GM18868 (cell line): Measurements from ENCODE around the gene RERG.
"Not testable (repeated sequence)": the region's sequence is repeated elsewhere in the genome, so short reads cannot be mapped to it uniquely, and the experiment has no call there.

ENCODE experiments used
- ATAC-seq: cut with Tn5 transposase; IDR thresholded peaks from one replicate; pipeline ENCODE4 v1.9.1; 2021; ENCODE audit warnings: mild to moderate bottlenecking, moderate library complexity; ENCODE audit not compliant: unreplicated experiment

RERG gene

DNA sequence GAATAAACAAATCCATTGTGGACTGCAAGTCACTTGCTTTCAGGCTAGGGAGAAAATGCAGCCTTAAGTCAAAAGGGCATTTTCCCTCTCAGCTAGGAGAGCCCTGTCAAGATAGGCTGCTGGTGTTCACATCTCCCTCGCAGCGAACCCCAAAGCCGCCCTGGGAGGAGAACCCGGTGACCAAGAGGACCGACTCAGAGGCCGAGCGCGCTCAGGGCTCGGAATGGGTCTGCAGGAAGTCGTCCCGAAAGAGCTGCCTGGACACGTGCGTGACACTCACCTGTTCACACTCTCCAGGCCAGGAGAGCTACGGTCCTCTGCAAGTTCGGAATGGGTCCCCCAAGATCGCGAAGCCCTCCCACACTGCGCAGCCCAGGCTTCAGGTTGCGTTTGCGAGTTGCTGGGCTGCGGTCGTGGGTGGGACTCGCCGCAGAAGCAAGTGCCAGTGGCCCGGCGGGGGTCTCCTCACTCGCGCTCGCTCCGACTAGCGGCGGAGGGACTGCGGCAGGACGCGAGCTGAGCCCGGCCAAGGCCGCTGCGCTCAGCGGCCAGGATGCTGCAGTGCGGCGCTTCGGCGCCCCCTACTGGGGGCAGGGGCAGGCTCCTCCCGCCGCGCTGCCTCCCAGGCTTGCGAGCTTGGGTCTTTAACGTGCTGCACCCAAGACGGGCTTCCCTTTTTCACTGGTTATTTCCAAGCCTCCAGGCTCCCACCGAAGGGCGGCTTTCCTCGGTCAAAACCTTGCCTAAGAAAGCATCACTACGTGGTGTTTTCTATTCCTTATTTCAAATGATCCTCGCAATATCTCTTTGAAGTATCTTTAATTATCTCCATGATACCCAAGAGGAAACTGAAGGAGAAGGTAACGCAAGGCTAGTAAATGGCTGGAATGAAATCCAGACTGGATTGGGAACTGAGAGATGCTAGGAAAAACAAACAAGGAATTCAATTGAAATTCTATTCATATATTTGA lies at the start of gene RERG:
TSS of gene RERG (minus strand) at position 503 of the 971 bp plus-strand sequence. CDS start 3,928 bp downstream, outside the sequence.
- ATAC-seq: peak; percentile 98

DNA sequence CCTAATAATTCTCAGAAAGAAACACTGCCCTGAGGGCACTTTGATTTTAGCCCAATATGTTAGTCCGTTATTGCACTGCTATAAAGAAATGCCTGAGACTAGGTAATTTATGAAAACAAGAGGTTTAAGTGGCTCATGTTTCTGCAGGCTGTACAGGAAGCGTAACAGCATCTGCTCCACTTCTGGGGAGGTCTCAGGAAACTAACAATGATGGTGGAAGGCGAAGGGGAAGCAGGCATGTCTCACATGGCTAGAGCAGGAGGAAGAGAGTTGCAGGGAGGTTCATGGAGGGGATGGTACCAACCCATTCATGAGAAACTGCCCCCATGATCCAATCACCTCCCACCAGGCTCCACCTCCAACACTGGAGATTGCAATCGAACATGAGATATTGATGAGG lies 49.4 kb upstream of the RERG start:
- ATAC-seq: no peak

- peak; percentile 94 for ATAC-seq
Observed at GRCh38 chr12:15268927-15269552, 47.8 kb upstream of the RERG start.

GRCh38 chr12:15268309-15268708 lies 47.1 kb upstream of the RERG start:
- ATAC-seq: no peak

- no peak for ATAC-seq
Observed at GRCh38 chr12:15265875-15266274, 44.7 kb upstream of the RERG start.

- ATAC-seq: no peak
Observed at GRCh38 chr12:15256761-15257160, 35.5 kb upstream of the RERG start.

GRCh38 chr12:15253990-15254389 lies 32.8 kb upstream of the RERG start:
- ATAC-seq: no peak

DNA sequence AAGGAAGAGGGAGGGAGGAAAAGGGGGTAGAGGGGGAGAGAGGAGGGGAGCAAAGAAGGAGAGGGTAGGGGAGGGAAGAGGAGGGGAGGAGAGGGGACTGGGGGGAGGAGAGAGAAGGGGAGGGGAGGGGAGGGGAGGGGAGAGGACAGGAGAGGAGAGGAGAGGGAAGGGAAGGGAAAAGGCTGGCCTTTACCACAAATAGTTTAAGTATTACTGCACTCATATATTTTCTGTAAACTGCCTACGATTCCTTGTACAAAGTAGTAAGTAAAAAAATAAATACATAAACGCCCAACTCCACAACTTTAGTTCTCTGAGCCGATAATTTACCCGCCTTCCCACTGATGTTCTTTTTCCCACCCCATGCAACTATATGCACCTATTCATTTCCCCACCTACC lies 23.7 kb upstream of the RERG start:
- no peak for ATAC-seq

DNA sequence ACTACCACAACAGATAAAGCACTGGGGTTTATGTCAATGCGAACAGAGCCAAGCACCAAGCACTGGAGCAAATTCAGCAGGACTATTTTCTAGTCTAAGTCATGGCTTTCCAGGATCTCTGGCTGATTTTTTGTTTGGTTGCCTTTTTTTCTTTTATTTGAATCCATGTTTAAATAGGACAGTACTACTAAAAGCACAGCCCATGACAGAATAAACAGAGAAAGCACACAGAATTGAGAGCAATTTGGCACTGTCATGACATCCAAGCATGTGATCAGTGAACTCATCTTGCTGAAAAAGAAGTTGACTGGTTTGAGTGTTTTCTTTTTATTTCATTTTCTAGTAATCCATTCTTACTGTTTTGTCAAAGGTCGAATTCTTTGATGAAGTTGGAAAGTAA lies 23.1 kb upstream of the RERG start:
- no peak for ATAC-seq

- ATAC-seq: no peak
Observed at GRCh38 chr12:15243102-15243501, 21.9 kb upstream of the RERG start.

DNA sequence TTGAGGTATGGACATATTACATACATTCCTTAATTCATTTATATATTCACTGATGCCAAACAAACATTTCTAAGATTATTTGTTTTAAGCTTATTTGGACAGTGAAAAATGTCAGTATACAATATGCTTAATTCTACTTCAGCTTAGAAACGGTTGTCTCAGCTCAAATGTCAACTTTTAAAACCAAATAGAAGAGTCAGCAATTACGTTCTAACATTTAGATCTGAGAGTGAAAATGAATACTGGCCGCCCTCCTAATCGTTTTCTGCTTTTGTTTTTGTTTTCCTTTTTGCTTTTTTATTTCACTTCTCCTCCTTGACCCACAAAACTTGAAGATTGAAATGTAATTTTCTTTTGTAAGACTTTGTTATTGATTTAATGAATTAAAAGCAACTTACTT lies 19.7 kb upstream of the RERG start:
- ATAC-seq: no peak

GRCh38 chr12:15234508-15234907 lies 13.3 kb upstream of the RERG start:
- no peak for ATAC-seq

- ATAC-seq: no peak
Observed at GRCh38 chr12:15234011-15234410, 12.8 kb upstream of the RERG start.

DNA sequence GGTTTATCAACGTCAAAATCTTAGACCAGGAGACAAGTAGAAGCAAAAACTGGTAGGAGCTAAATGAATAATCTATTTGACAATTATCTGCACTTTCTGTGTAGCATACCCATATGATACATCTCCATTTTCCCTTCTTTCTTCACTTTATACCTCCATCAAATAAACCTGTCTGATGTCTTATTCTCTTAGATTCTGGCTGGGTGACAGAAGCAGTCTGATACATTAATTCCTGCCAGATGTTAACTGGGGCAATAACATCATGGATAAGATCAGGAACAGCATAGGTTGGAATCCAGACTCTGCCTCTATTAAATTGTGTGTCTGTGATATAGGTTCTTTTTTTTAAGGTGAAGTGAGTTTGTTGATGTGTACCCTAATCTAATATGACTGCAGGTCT lies 11.7 kb upstream of the RERG start:
- no peak for ATAC-seq

- ATAC-seq: no peak
Observed at GRCh38 chr12:15231493-15231892, 10.3 kb upstream of the RERG start.

GRCh38 chr12:15230751-15231150 lies 9.5 kb upstream of the RERG start:
- no peak for ATAC-seq

DNA sequence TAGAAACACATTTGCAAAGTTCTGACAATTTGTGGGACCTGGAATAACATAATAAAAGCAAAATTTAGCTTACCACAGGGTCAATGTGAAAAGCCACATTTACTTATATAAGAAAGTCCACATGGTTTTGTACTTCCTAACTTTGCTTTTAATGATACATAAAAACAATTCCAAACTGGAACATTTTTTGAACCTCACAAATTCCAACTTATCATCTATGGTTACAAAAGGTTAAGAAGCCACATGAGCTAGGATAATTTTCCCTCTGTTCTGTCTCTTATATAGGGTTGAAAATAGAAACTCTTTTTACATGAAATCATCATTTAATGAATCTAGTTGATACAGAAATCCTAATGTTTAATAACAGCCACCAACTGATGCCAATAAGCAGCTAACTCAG lies 8.9 kb upstream of the RERG start:
- no peak for ATAC-seq

DNA sequence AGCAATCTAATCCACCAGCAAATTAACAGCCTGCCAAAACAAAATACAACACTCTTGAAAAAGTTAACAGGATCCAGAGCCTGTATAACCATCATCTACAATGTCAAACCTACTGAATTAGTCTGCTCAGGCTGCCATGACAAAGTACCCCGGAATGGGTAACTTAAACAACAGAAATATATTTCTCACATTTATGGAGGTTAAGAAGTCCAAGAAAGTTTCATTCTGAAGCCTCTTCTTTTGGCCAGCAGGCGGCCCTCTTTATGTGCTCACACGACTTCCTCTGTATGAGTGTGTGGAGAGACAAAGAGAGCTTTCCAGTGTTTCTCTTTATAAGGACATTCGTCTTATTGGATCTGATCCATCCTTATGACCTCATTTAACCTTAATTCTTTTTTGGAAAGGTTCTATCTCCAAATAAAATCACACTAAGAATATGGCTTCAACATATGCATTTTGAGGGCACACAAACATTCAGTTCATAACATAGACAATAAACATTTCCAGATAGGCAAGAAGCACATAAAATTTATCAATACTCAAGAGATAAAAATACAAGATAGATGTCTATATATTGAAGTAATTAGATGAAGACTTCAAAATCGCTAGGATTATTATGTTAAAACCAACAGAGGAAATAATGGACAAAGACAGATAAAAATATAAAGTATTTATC lies 5.9 kb upstream of the RERG start:
- ATAC-seq: peak; percentile 68

DNA sequence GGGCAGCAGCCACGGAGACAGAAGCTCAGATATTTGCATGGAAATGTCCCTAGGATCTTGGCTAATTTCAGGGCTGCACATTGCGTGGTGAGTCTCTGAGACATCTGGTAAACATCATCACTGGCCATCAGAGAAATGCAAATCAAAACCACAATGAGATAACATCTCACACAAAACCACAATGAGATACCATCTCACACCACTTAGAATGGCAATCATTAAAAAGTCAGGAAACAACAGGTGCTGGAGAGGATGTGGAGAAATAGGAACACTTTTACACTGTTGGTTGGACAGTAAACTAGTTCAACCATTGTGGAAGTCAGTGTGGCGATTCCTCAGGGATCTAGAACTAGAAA lies 4.6 kb upstream of the RERG start:
- not testable (repeated sequence) for ATAC-seq

DNA sequence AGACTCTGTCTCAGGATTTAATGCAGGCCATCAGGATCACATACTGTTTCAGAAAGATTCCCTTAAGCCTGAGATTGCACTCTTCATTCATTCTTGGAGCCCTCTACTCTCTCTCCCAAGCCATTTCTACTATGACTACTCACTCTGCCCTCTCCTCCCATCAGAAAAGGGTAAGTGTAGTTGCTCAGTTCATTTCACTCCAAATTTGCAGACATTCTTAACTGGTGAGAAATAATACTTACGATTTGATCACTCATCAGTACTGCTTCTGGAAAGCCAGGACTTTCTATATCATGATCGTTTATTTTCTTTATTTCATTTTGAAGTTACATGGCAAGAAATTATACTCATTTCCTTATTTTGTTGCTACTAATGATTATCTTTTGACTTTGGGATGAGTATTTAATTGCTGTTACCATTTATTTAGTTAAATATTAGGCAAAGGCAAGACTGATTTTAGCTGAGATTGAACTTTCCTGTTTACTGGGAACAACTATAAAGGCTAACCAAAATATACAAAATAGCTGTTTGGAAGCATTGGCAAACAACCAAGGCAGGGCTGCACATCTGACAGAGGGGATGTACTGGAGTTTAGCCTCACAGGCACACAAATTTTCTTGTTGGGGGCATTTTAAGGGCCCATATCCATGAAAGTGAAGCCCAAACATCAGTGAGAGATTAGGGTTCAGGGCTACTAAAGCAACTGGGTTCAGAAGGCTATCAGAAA lies 4.1 kb upstream of the RERG start:
- no peak for ATAC-seq

DNA sequence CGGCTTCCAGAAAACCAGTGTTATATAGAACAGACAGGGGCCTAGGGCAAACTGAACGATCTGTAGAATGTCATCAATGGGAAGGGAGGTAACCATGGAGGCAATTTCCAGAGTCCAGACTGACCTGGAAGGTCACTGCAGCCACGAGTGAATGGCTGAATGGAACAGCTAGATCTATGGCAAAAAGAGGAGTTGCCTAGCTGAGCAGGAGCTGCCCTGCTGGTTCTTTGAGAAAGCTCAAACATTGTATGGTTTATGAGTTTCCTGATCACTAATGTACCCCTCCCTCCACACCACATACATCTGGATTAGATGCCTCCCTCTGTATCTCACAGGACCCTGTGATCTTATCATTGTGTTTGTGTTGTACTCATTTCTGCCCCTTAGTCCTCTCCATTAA lies 1.0 kb upstream of the RERG start:
- ATAC-seq: no peak
